Hepatocyte (in vitro differentiated cells): ENCODE results near the gene ZNF248.

ENCODE experiments used
- CTCF ChIP-seq: fragments of 200-600 bp; sonication (generic); IDR thresholded peaks from 2 replicates; pipeline ENCODE4 v1.5.1; 2016; ENCODE audit warnings: antibody characterized with exemption, mild to moderate bottlenecking; ENCODE audit not compliant: poor library complexity
- EZH2 ChIP-seq: fragments of 200-600 bp; sonication (generic); IDR thresholded peaks from 2 replicates; pipeline ENCODE4 v1.6.1; 2016; ENCODE audit warnings: antibody characterized with exemption, mild to moderate bottlenecking, borderline replicate concordance

- no peak for TF ChIP-seq CTCF
- no peak for TF ChIP-seq EZH2
These were observed 3.2 kb upstream of the ZNF248 start for GRCh38 chr10:37860494-37861190.
